NOMO-1 (cell line): ENCODE results near the gene SELENOP.
"Not testable (repeated sequence)": the region's sequence is repeated elsewhere in the genome, so short reads cannot be mapped to it uniquely, and the experiment has no call there.

Experiments
- DNase-seq, 2 experiments: peaks; one replicate each; lab custom pipeline; 2025; ENCODE audit not compliant: unreplicated experiment in 2 of 2; lab: John Stamatoyannopoulos, UW

The SELENOP gene

DNA sequence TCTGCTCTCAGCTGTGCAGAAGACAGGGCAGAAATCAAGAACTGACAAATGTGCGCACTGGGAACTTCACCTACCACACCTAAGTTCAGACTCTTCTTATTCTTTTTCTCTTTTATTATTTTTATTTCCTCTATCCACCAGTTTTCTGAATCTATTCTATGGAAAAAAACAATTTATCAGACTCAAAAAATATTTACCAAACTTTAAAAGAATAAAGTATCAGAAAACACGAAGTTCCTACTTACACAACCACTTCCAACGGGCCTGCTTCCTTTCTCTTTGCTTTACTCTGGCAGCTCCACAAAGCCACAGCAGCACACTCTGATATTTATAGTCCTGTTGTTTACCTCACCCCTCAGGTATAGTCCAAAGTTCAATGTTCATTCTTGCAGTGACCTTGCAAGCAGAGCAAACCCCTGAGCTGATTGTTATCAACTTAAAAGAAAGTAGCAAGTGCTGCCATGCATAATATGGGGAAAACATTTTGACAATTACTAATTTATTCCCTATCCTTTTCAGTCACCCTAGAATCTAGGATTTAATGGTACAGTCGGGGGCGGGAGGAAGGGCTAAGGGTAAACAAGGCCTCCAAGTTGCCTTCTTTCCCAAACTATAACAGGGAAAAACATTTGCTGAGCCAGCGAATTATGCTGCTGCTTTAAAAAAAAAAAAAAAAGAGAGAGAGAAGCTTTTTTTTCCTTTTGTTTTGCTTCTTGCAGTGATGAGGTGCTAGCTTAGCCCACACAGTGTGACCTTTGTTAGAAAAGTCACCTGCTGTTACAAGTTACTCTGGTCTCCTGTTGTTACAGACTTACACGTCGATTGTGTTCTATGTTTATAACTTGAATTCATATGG, at the start of gene SELENOP:
SELENOP (minus strand) TSS at position 302 of the 856 bp plus-strand sequence. CDS start 3,539 bp downstream, outside the sequence.
- DNase-seq, result peak; percentile 32 to 39

- DNase-seq, result no peak
Observed at GRCh38 chr5:42858687-42859086, 47.0 kb upstream of the SELENOP start.

DNA sequence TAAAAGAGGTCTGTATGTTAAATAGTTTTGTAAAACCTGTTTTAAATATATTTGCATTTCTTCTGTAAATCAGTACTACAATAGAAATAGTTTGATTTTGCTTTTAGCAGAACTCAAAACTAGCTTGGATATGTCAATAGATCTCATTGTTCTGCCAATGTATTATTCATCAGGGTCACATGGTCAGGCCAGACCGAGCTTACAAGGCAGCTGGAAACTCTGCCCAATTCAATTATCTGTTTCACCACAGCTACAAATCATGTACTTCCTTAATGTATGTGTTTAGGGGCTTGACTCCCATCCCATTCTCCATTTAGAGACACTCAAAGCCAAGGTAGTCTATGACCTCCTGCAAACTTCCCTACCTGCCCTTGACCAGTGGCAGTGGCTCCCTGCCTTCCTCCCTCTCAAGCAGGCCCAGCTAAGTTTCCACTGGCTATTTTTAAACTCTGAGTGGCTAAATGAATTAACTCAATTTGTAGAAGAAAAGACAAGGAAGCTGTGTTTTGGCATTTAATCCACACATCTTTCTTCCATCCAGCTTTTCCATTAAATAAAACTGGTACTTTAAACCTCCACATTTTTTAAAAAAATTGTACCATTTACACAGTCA, 46.4 kb upstream of the SELENOP start:
- DNase-seq, result peak; percentile 62 to 85

- no peak for DNase-seq
Observed at GRCh38 chr5:42855811-42856210, 44.1 kb upstream of the SELENOP start.

DNA sequence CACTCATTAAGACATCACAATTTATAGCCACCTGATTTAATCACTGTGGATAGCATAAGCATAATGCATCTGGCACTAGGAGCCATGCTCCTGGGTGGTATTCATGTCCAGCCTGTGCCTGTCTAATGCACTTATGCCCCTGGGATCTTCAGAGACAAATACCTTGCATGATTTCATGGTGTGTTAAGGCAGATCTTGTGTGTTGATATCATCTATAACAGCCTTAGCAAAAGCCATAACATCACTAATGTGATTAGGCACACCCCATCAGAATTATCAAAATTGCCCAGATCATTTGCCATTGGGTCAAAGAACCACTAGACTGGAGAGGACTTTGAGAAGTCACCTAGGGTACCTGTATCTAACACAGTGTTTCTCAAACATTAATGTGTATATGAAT, 43.7 kb upstream of the SELENOP start:
- no peak for DNase-seq

DNA sequence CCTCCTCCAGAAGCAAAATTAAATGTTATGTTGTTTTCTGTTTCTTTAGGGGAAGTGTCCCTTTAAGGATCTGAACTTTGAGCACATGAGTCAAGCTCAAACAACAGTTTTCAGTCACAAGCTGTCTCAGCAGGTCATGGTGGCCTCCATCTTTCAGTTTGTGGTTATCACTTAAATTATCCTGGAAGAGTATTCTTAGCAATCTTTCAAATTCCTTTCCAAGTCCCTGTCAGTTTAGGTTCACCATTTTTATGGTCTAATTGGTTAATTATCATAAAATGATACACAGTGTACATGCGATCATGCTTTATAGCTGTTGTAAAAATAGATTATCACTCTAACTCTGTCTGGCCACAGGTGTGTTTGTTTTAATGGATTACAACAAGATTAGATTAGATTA, 43.1 kb upstream of the SELENOP start:
- peak; percentile 22 to 75 for DNase-seq

DNA sequence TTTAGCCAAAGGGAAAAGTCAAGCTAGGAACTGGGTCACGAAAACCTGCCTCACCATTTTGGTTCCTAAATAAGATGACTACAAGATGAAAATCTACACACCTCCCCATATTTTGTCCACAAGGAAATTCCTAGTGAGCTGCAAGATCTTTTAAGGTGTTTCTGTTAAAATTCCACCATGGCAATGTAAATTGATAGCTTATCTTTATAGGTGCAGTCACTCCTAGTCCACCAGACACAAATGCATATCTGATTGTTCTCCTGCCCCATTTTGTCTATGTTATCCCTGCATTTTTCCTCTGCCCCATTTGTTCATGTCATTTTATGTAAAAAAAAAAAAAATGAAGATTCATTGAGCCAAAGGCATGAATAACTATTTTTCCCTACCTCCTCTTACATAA, 41.1 kb upstream of the SELENOP start:
- DNase-seq, result no peak

DNA sequence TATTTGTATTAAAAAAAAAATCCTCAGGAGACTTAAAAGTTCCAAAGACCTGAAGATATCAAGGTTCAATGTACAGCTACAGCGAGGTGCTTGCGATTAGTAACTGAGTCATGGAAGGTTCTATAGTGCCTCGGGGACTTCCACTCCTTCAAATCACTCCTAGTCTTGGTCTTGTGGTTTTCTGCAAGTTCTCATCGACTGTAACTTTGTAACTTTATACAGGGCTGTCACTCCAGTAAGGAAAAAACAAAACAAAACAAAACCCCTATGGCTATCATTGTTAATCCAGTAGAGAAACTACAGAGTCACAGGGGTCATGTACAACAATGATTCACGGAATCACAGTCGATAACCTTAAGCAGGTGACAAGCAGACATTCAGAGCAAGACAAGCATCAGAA, 39.8 kb upstream of the SELENOP start:
- DNase-seq, result no peak

DNA sequence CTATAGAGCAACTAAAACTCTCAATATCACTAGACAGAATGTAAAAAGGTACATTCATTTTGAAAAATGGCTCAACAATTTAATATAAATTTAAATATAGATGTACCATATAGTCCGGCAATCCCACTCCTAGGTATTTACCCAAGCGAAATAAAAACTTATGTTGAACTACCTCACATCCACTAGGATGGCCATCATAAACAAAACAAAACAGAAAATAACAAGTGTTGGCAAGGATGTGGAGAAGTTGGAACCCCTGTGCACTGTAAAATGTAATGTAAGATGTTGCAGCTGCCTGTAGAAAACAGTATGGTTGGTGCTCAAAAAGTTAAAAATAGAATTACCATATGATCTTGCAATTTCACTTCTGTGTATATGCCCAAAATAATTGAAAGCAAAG, 36.9 kb upstream of the SELENOP start:
- DNase-seq, result no peak

- not testable (repeated sequence) for DNase-seq
Observed at GRCh38 chr5:42844408-42844807, 32.7 kb upstream of the SELENOP start.

GRCh38 chr5:42843675-42844292, 32.1 kb upstream of the SELENOP start:
- no peak for DNase-seq

- DNase-seq, result no peak
Observed at GRCh38 chr5:42842921-42843641, 31.4 kb upstream of the SELENOP start.

GRCh38 chr5:42840842-42841567, 29.3 kb upstream of the SELENOP start:
- DNase-seq, result no peak

GRCh38 chr5:42840269-42840668, 28.6 kb upstream of the SELENOP start:
- peak; percentile 38 to 73 for DNase-seq

- no peak for DNase-seq
Observed at GRCh38 chr5:42839196-42839595, 27.5 kb upstream of the SELENOP start.

DNA sequence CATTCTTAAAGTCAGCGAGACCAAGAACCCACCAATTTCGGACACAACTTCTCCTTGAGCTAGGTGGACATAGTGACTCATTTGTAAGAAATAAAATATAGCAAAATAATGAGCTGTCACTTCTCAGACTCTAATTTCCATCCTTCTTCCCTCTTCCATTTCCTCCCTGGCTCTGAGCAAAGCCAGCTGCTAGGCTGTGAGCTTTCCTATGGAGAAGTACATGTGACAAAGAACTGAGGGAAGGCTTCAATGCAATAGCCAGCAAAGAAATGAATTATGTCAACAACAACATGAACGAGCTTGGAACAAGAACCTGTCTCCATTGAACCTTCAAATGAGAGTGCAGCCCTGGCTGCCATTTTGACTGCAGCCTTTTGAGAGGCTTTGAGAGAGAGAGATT, 25.9 kb upstream of the SELENOP start:
- DNase-seq, result no peak

- DNase-seq, result no peak
Observed at GRCh38 chr5:42836070-42836769, 24.5 kb upstream of the SELENOP start.

- DNase-seq, result no peak
Observed at GRCh38 chr5:42832060-42832459, 20.4 kb upstream of the SELENOP start.

- no peak for DNase-seq
Observed at GRCh38 chr5:42830924-42831323, 19.2 kb upstream of the SELENOP start.

GRCh38 chr5:42828671-42829070, 17.0 kb upstream of the SELENOP start:
- no peak for DNase-seq
